ENCODE results near the gene DOCK11. TPM values are rescaled to one million over a fixed set of nuclear protein-coding genes. Genes with fewer than 3 reads are reported as not detected.

The DOCK11 gene
- total RNA-seq, 4 donors from 2014 or later, result 13.1 to 33.1 (median 25.4) TPM

DNA sequence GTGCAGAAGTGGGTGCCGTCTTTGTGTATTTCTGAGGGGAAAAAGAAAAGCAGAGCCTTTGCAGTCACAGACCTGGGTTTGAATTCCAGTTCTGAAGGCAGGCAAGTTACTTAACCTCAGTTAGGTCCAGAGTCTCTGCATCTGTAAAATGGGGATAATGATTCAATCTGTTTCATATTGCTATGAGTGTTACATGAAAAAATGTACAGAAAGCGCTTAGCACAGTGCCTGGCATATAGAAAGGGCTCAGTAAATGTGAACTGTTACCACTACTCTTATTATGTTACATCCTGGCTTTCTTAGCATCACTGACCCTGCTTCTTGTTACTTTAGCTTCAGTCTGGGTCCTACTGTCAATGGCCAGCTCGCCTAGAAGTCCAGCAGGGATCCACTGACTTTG lies 45.9 kb downstream of the DOCK11 start:
- no peak overlapping the region for H3K27ac ChIP-seq
- no peak overlapping the region for H3K4me3 ChIP-seq
- no peaks in the 10 kb centered on the region for H3K9me3 ChIP-seq
- DNase-seq, result no peak
- intact Hi-C loops (cut with DNase I; ENCODE audit: low total_unique reads), result no loop called here
- no peaks in the 10 kb centered on the region for H3K4me1 ChIP-seq
- TF ChIP-seq POLR2A (IDR thresholded peaks at IDR 0.05), result no peak
- no peak for TF ChIP-seq CTCF (IDR thresholded peaks at IDR 0.05)
- H3K27me3 ChIP-seq, result no peaks in the 10 kb centered on the region
- H3K36me3 ChIP-seq, result no peaks in the 10 kb centered on the region

GRCh38 chrX:118545510-118545909 lies 49.9 kb downstream of the DOCK11 start:
- DNase-seq, result no peak
- Histone ChIP-seq H3K4me1 (no peaks in the 10 kb centered on the region), H3K4me3 (no peak overlapping the region), H3K27me3 (no peaks in the 10 kb centered on the region), H3K9me3 (no peaks in the 10 kb centered on the region), H3K27ac (no peak overlapping the region), H3K36me3 (no peaks in the 10 kb centered on the region)
- TF ChIP-seq CTCF (IDR thresholded peaks at IDR 0.05) (no peak), POLR2A (IDR thresholded peaks at IDR 0.05) (no peak)
- intact Hi-C loops (cut with DNase I; ENCODE audit: low total_unique reads), result no loop called here

DNA sequence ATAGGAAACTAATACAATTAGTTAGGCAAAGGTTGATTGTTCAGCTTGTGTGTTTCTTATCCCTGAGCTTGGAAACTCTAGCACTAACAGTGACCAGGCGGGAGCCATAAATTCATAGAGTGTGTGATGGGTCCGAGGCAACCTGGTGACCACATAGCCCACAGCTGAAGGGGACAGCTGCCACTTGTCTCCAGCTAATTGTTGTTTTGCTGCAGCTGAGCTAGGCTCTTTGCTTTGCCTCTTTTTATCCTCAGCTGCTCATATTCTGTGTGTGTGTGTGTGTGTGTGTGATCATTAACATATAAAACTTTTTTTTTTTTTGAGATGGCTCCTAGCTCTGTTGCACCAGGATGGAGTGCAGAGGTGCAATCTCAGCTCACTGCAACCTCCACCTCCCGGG lies 53.2 kb downstream of the DOCK11 start:
- intact Hi-C loops (cut with DNase I; ENCODE audit: low total_unique reads), result no loop called here
- no peaks in the 10 kb centered on the region for H3K4me1 ChIP-seq
- no peaks in the 10 kb centered on the region for H3K27me3 ChIP-seq
- H3K4me3 ChIP-seq, result no peak overlapping the region
- no peaks in the 10 kb centered on the region for H3K36me3 ChIP-seq
- H3K27ac ChIP-seq, result no peak overlapping the region
- DNase-seq, result no peak
- TF ChIP-seq CTCF (IDR thresholded peaks at IDR 0.05), result no peak
- no peak for TF ChIP-seq POLR2A (IDR thresholded peaks at IDR 0.05)
- H3K9me3 ChIP-seq, result no peaks in the 10 kb centered on the region

- TF ChIP-seq CTCF (IDR thresholded peaks at IDR 0.05), result no peak
- TF ChIP-seq POLR2A (IDR thresholded peaks at IDR 0.05), result no peak
- H3K4me1 ChIP-seq, result no peaks in the 10 kb centered on the region
- H3K4me3 ChIP-seq, result no peak overlapping the region
- intact Hi-C loops (cut with DNase I; ENCODE audit: low total_unique reads), result no loop called here
- no peak for DNase-seq
- H3K9me3 ChIP-seq, result no peaks in the 10 kb centered on the region
- H3K27ac ChIP-seq, result no peak overlapping the region
- no peaks in the 10 kb centered on the region for H3K36me3 ChIP-seq
- no peaks in the 10 kb centered on the region for H3K27me3 ChIP-seq
These were observed 55.2 kb downstream of the DOCK11 start for GRCh38 chrX:118550792-118551191.

GRCh38 chrX:118551426-118551825 lies 55.8 kb downstream of the DOCK11 start:
- Histone ChIP-seq H3K36me3 (no peaks in the 10 kb centered on the region), H3K4me3 (no peak overlapping the region), H3K4me1 (no peaks in the 10 kb centered on the region), H3K9me3 (no peaks in the 10 kb centered on the region), H3K27me3 (no peaks in the 10 kb centered on the region), H3K27ac (no peak overlapping the region)
- TF ChIP-seq CTCF (IDR thresholded peaks at IDR 0.05) (no peak), POLR2A (IDR thresholded peaks at IDR 0.05) (no peak)
- no peak for DNase-seq
- intact Hi-C loops (cut with DNase I; ENCODE audit: low total_unique reads), result no loop called here

Data from uterus (tissue), 4 donors.